K562 treated with DMSO at 1 percent for 12 hours (cell line): ENCODE measurements around the gene XPC. TPM values are rescaled to one million over a fixed set of nuclear protein-coding genes. Genes with fewer than 3 reads are reported as not detected.

Experiments
- total RNA-seq: library from RNA; unstranded; fragments of 300-600 nt; gene quantifications from 2 replicates; pipeline ENCODE4 v1.2.3, GENCODE V29; 2022; ENCODE audit not compliant: insufficient read depth

Gene XPC
- total RNA-seq: 27.3 and 53.2 TPM in 2 replicates

DNA sequence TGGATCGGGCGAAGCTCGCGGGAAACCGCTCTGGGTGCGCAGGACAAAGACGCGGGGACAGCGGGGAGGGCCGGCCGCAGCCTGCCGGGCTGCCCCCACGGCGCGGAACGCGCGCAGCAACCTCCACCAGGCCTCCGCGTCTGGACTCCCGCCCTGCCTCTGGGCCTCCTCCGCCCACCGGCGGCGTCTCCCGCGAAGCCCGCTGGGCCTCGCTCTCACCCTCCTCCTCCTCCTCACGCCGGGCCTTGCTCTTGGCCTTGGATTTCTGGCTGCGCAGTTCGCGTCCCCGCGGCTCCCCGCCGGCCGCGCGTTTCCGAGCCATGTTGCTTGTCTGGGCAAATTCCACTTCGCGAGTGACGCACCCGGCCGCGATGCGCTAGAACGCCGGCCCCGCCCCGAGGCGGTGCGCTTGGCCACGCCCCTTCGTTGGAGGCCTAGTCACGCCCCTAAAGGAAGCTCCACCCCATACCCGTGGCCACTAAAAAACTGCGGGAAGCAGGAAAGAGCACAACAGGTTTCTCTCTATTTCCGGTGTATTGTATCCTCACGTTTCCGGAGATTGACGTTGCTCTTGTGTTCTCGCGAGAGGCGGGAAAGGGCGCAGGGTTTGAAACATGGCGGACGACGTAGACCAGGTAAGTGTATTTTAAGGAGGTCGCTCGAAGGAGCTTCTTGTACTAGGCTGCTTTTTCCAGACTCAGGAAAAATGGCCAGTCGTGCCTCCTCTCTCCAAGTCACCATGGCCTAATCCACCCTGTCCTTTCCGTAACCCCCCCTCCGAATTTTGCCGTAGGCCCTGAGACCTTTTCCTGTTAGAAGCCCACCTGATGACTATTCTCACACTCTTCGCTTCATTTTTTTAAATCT is at the start of gene XPC, which contains the start of gene LSM3:
Gene XPC (minus strand): TSS at position 355 of the 867 bp plus-strand sequence. CDS start 33 bp downstream, at position 322.
Gene LSM3 (plus strand): TSS at position 571 of the 867 bp plus-strand sequence. CDS start 44 bp downstream, at position 615.

DNA sequence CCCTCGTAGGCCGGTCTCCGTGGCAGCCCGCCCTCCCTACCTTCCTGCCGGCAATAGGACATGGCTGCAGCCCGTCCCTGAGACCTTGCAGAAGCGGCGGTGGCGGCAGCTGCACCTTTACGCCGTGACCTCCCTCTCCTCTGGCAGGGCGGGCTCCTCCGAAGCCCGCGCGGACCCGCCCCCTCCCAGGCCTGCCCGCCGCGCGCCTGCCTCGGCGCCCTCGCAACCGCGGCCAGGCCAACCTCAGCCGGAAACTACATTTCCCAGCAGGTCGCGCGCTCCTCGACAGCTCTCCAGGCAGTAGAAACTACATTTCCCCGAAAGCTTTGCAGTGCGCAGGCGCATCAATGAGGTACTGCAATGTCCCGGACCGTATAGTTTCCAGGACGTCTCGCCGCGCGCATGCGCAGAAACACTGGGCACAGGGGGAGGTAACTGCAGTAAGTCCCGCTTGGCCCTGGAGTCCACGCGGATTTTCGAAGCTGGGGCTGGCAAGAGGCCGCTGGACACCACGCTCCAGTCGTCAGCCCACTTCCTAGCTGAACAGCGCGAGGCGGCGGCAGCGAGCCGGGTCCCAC is 53.7 kb downstream of the XPC start, which contains the start of the genes CHCHD4 and TMEM43:
Gene CHCHD4 (minus strand): TSS at position 256 of the 578 bp plus-strand sequence. CDS start 194 bp downstream, at position 62.
Gene TMEM43 (plus strand): TSS at position 438 of the 578 bp plus-strand sequence. CDS start 142 bp downstream, outside the sequence.

Other genes with a start within 250 kb of the XPC start
- 13.6 and 18.8 TPM in 2 replicates for gene CHCHD4, start 53.7 kb downstream of the XPC start, total RNA-seq
- 16.0 and 33.5 TPM in 2 replicates for gene TMEM43, start 53.5 kb downstream of the XPC start, total RNA-seq
- 18.5 and 19.5 TPM in 2 replicates for gene LSM3, start 216 bp upstream of the XPC start, total RNA-seq
- gene SLC6A6, start 224.0 kb upstream of the XPC start, total RNA-seq: 15.9 and 64.8 TPM in 2 replicates